Keratinocyte (primary cell): Measurements from ENCODE around the gene NDUFA13. TPM values are rescaled to one million over a fixed set of nuclear protein-coding genes. Genes with fewer than 3 reads are reported as not detected.

ENCODE experiments used
- DNase-seq: peaks from one replicate; pipeline ENCODE4 v3.0.0-alpha.2; 2011; ENCODE audit warnings: low read depth, missing footprints, low spot score
- FAIRE-seq: peaks from 2 replicates; lab custom pipeline; 2011; peaks lifted over from hg19 to GRCh38; lab: Jason Lieb, UNC
- H2AFZ ChIP-seq: 2 replicates; pipeline ENCODE4 v1.6.0; 2012; ENCODE audit warnings: low read length, control low read depth, inconsistent platforms; ENCODE audit not compliant: control insufficient read depth
- H3K27ac ChIP-seq: 2 replicates; pipeline ENCODE4 v1.5.1; 2011; ENCODE audit warnings: low read length; ENCODE audit not compliant: control insufficient read depth, insufficient read depth
- H3K27me3 ChIP-seq: 3 replicates; pipeline ENCODE4 v1.6.0; 2011; ENCODE audit warnings: low read length; ENCODE audit not compliant: control insufficient read depth, insufficient read depth; ENCODE audit errors: extremely low read depth
- H3K36me3 ChIP-seq, 2 experiments: 2 replicates in 1 of 2; 3 replicates in 1 of 2; pipeline ENCODE4 v1.5.1; 2011; ENCODE audit warnings: low read length in 2 of 2, mild to moderate bottlenecking in 1 of 2; ENCODE audit not compliant: control insufficient read depth in 2 of 2, insufficient read depth in 2 of 2; ENCODE audit errors: extremely low read depth in 1 of 2
- H3K4me1 ChIP-seq: 3 replicates; pipeline ENCODE4 v1.5.1; 2011; ENCODE audit warnings: low read length; ENCODE audit not compliant: control insufficient read depth, insufficient read depth; ENCODE audit errors: extremely low read depth
- H3K4me2 ChIP-seq: 3 replicates; pipeline ENCODE4 v1.6.0; 2011; ENCODE audit warnings: low read depth, low read length; ENCODE audit not compliant: control insufficient read depth, insufficient read depth; ENCODE audit errors: extremely low read depth
- H3K4me3 ChIP-seq, 3 experiments: fragments of 200-600 bp in 1 of 3; sonication (generic) in 1 of 3; 2 replicates in 2 of 3; 3 replicates in 1 of 3; pipeline ENCODE4 v1.5.1; 2011 to 2016; ENCODE audit warnings: low read length in 3 of 3, mild to moderate bottlenecking in 3 of 3, control low read depth in 2 of 3, inconsistent platforms in 1 of 3, low read depth in 1 of 3, mixed read lengths in 1 of 3, mixed run types in 1 of 3, moderate library complexity in 1 of 3; ENCODE audit not compliant: control insufficient read depth in 2 of 3, insufficient read depth in 2 of 3; ENCODE audit errors: extremely low read depth in 1 of 3
- H3K79me2 ChIP-seq: 2 replicates; pipeline ENCODE4 v1.6.0; 2012; ENCODE audit warnings: low read length; ENCODE audit not compliant: control insufficient read depth, insufficient read depth
- H3K9ac ChIP-seq: 3 replicates; pipeline ENCODE4 v1.6.0; 2011; ENCODE audit warnings: low read length; ENCODE audit not compliant: control insufficient read depth, insufficient read depth; ENCODE audit errors: extremely low read depth
- H3K9me1 ChIP-seq: 3 replicates; pipeline ENCODE4 v1.6.0; 2011; ENCODE audit warnings: low read length; ENCODE audit not compliant: control insufficient read depth, insufficient read depth; ENCODE audit errors: extremely low read depth
- H3K9me3 ChIP-seq: 2 replicates; pipeline ENCODE4 v1.5.1; 2012; ENCODE audit warnings: low read depth, low read length; ENCODE audit not compliant: control insufficient read depth
- H4K20me1 ChIP-seq: 3 replicates; pipeline ENCODE4 v1.6.0; 2011; ENCODE audit warnings: low read length; ENCODE audit not compliant: control insufficient read depth, insufficient read depth; ENCODE audit errors: extremely low read depth
- CTCF ChIP-seq, 3 experiments: IDR thresholded peaks in 1 of 3; conservative IDR thresholded peaks in 1 of 3; optimal IDR thresholded peaks in 1 of 3; 2 replicates in 2 of 3; 3 replicates in 1 of 3; pipeline versions ENCODE3 to v1.5.1; 2011; ENCODE audit warnings: low read length in 3 of 3, mild to moderate bottlenecking in 3 of 3, moderate library complexity in 2 of 3, control low read depth in 1 of 3, inconsistent platforms in 1 of 3; ENCODE audit not compliant: insufficient read depth in 2 of 3; ENCODE audit errors: extremely low read depth in 1 of 3
- EZH2 ChIP-seq: IDR thresholded peaks from one replicate; pipeline ENCODE4 v1.6.1; 2012; ENCODE audit warnings: inconsistent platforms, mild to moderate bottlenecking, low read length, moderate library complexity
- dilution Hi-C: fragments of 300-500 bp; cut with MboI; formaldehyde crosslinking; loops from one replicate; pipeline ENCODE4 v1.7.0; 2020; ENCODE audit warnings: low sequenced_read_pairs; ENCODE audit not compliant: extremely low pct_ligation_motif_present
- polyA plus RNA-seq, 5 experiments: library from polyadenylated mRNA; depleted of rRNA in 3 of 5; stranded (reverse) in 3 of 5; stranded (forward) in 1 of 5; unstranded in 1 of 5; fragments of >200 nt; gene quantifications; 1 replicate in 1 of 5; 2 replicates in 3 of 5; 3 replicates in 1 of 5; pipeline versions ENCODE4 v1.2.1 to v1.2.3, GENCODE V29; 2011 to 2012; ENCODE audit warnings: missing spikeins in 2 of 5, low read depth in 1 of 5, low replicate concordance in 1 of 5

Gene NDUFA13
- polyA plus RNA-seq, 1 donor (not counting 4 experiments of a cell fraction or from before 2014, with no cell fraction given), result 343 TPM

DNA sequence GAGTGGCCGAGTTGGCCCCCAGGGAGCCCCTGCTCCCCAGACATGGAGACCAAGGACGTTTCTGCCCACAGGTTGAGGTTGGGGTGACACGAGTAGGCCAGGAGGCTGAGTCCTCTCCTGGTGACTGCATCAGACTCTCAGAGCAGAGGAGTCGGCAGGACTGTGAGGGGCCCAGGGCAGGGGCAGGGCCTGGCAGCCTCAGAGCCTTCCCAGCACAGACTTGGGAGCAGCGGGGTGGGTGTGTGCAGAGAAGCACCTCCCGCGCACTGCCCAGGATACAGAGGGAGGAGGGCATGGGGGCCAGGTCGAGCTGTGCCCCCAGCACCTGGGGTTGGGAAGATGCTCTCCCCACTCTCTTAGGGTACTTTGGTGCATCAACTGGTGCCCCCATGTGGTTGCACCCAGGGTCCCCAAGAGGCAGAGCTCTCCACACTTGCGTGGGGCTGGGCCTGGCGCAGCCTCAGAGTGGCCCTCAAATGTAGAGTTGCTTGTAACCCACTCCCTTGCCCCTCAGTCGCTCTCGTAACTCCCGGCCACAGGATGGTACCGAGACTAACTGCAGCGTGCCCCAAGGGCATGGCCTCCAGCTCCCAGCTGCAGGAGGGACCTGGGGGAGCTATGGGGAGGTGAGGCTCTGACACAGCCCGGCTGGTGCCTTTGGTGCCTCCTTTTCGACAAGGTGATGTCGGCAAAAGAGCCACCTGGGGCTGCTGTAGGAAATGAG, 16.6 kb upstream of the NDUFA13 start:
- Histone ChIP-seq H3K9ac (no peak overlapping the region), H3K27me3 (no peaks in the 10 kb centered on the region), H4K20me1 (no peaks in the 10 kb centered on the region), H3K79me2 (peaks cover 12% of the 10 kb centered on the region), H3K9me1 (no peaks in the 10 kb centered on the region), H3K27ac (no peak overlapping the region), H3K4me2 (no peak overlapping the region), H3K4me1 (no peaks in the 10 kb centered on the region), H3K9me3 (no peaks in the 10 kb centered on the region), H3K36me3 (peaks cover 41 to 47% of the 10 kb centered on the region in 2 experiments), H2AFZ (no peak overlapping the region), H3K4me3 (no peak overlapping the region)
- no peak for TF ChIP-seq EZH2
- no peak for TF ChIP-seq CTCF (optimal IDR thresholded peaks at IDR 0.05 in 1 of 3, IDR thresholded peaks at IDR 0.05 in 1 of 3, conservative IDR thresholded peaks at IDR 0.05 in 1 of 3; ENCODE audit: extremely low read depth in 1 of 3, insufficient read depth in 2 of 3, low read length in 3 of 3)
- no peak for DNase-seq
- dilution Hi-C loops, result no loop called here
- FAIRE-seq, result no peak

- Histone ChIP-seq H3K4me1 (no peaks in the 10 kb centered on the region), H3K27me3 (no peaks in the 10 kb centered on the region), H2AFZ (no peak overlapping the region), H3K4me2 (no peak overlapping the region), H3K27ac (no peak overlapping the region), H4K20me1 (no peaks in the 10 kb centered on the region), H3K9me1 (no peaks in the 10 kb centered on the region), H3K9ac (no peak overlapping the region), H3K4me3 (no peak overlapping the region), H3K79me2 (peaks cover 4% of the 10 kb centered on the region), H3K36me3 (peaks cover 41 to 50% of the 10 kb centered on the region in 2 experiments), H3K9me3 (no peaks in the 10 kb centered on the region)
- DNase-seq (no peak), FAIRE-seq (no peak)
- dilution Hi-C loops, result no loop called here
- TF ChIP-seq EZH2 (no peak), CTCF (optimal IDR thresholded peaks at IDR 0.05 in 1 of 3, IDR thresholded peaks at IDR 0.05 in 1 of 3, conservative IDR thresholded peaks at IDR 0.05 in 1 of 3; ENCODE audit: extremely low read depth in 1 of 3, insufficient read depth in 2 of 3, low read length in 3 of 3) (no peak)
Measured at GRCh38 chr19:19500975-19501644, 14.9 kb upstream of the NDUFA13 start.
